Measurements from ENCODE around the gene CTDSPL.

Gene CTDSPL

GRCh38 chr3:38011111-38011510 is 149.4 kb downstream of the CTDSPL start:
- Histone ChIP-seq H3K27me3 (ENCODE audit: insufficient read depth, low read depth) (no peaks in the 10 kb centered on the region), H3K9ac (no peak overlapping the region), H2AFZ (ENCODE audit: low read depth) (no peak overlapping the region), H3K79me2 (ENCODE audit: insufficient read depth, low read depth) (no peaks in the 10 kb centered on the region), H4K20me1 (ENCODE audit: insufficient read depth) (no peaks in the 10 kb centered on the region), H3K4me1 (ENCODE audit: low read depth, poor library complexity, severe bottlenecking) (no peaks in the 10 kb centered on the region), H3K4me3 (IDR thresholded peaks at IDR 0.05; ENCODE audit: insufficient read depth, low read depth, low read length) (no peak overlapping the region), H3K36me3 (ENCODE audit: insufficient read depth) (no peaks in the 10 kb centered on the region), H3K27ac (no peak overlapping the region), H3K4me2 (no peak overlapping the region)
- TF ChIP-seq CTCF (conservative IDR thresholded peaks at IDR 0.05; ENCODE audit: low read depth, low read length), result no peak

- Histone ChIP-seq H2AFZ (ENCODE audit: low read depth) (no peak overlapping the region), H3K9ac (no peak overlapping the region), H3K79me2 (ENCODE audit: insufficient read depth, low read depth) (no peaks in the 10 kb centered on the region), H3K4me3 (IDR thresholded peaks at IDR 0.05; ENCODE audit: insufficient read depth, low read depth, low read length) (no peak overlapping the region), H3K4me2 (no peak overlapping the region), H3K4me1 (ENCODE audit: low read depth, poor library complexity, severe bottlenecking) (no peaks in the 10 kb centered on the region), H3K27ac (no peak overlapping the region), H3K27me3 (ENCODE audit: insufficient read depth, low read depth) (no peaks in the 10 kb centered on the region), H3K36me3 (ENCODE audit: insufficient read depth) (no peaks in the 10 kb centered on the region), H4K20me1 (ENCODE audit: insufficient read depth) (no peaks in the 10 kb centered on the region)
- no peak for TF ChIP-seq CTCF (conservative IDR thresholded peaks at IDR 0.05; ENCODE audit: low read depth, low read length)
These were observed 153.8 kb downstream of the CTDSPL start for GRCh38 chr3:38015485-38015884.

GRCh38 chr3:38015984-38016383 is 154.3 kb downstream of the CTDSPL start:
- Histone ChIP-seq H3K27ac (no peak overlapping the region), H3K4me1 (ENCODE audit: low read depth, poor library complexity, severe bottlenecking) (no peaks in the 10 kb centered on the region), H4K20me1 (ENCODE audit: insufficient read depth) (no peaks in the 10 kb centered on the region), H3K4me2 (no peak overlapping the region), H3K79me2 (ENCODE audit: insufficient read depth, low read depth) (no peaks in the 10 kb centered on the region), H3K4me3 (IDR thresholded peaks at IDR 0.05; ENCODE audit: insufficient read depth, low read depth, low read length) (no peak overlapping the region), H3K9ac (no peak overlapping the region), H2AFZ (ENCODE audit: low read depth) (no peak overlapping the region), H3K36me3 (ENCODE audit: insufficient read depth) (no peaks in the 10 kb centered on the region), H3K27me3 (ENCODE audit: insufficient read depth, low read depth) (no peaks in the 10 kb centered on the region)
- no peak for TF ChIP-seq CTCF (conservative IDR thresholded peaks at IDR 0.05; ENCODE audit: low read depth, low read length)

- no peak overlapping the region for H3K27ac ChIP-seq
- no peaks in the 10 kb centered on the region for H4K20me1 ChIP-seq (ENCODE audit: insufficient read depth)
- H3K27me3 ChIP-seq (ENCODE audit: insufficient read depth, low read depth), result no peaks in the 10 kb centered on the region
- H2AFZ ChIP-seq (ENCODE audit: low read depth), result no peak overlapping the region
- H3K4me3 ChIP-seq (IDR thresholded peaks at IDR 0.05; ENCODE audit: insufficient read depth, low read depth, low read length), result no peak overlapping the region
- no peak overlapping the region for H3K4me2 ChIP-seq
- H3K79me2 ChIP-seq (ENCODE audit: insufficient read depth, low read depth), result no peaks in the 10 kb centered on the region
- no peaks in the 10 kb centered on the region for H3K36me3 ChIP-seq (ENCODE audit: insufficient read depth)
- TF ChIP-seq CTCF (conservative IDR thresholded peaks at IDR 0.05; ENCODE audit: low read depth, low read length), result no peak
- no peaks in the 10 kb centered on the region for H3K4me1 ChIP-seq (ENCODE audit: low read depth, poor library complexity, severe bottlenecking)
- no peak overlapping the region for H3K9ac ChIP-seq
These were observed 154.7 kb downstream of the CTDSPL start for GRCh38 chr3:38016410-38016809.

Data from KMS-11 (cell line).